GM19023 (cell line): ENCODE measurements around the gene CRAMP1.

ENCODE experiments used
- ATAC-seq: cut with Tn5 transposase; IDR thresholded peaks from one replicate; pipeline ENCODE4 v1.9.1; 2021; ENCODE audit warnings: mild to moderate bottlenecking, moderate library complexity; ENCODE audit not compliant: unreplicated experiment

CRAMP1 gene

GRCh38 chr16:1631931-1632637 lies 19.9 kb downstream of the CRAMP1 start:
- ATAC-seq, result no peak

- ATAC-seq, result no peak
Measured at GRCh38 chr16:1632638-1632970, 20.4 kb downstream of the CRAMP1 start.

DNA sequence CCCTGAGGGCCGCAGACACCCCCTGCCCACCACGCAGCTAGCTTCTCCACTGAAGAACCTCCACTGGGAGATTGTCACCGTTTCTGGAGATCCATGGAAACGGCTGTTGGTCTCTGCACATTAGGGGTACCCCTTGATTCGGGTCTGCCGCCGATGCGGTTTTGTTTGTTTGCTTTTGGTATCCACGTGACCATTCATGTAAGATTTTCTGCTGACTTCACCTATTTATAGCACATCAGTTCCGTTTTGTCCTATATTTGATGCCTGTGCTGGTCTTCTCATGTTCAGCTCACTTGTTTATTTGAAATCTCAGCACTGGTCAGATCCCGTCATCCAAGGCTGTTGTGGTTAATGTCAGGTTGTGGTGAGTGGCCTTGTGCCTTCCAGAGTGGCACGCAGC lies 21.1 kb downstream of the CRAMP1 start:
- no peak for ATAC-seq

DNA sequence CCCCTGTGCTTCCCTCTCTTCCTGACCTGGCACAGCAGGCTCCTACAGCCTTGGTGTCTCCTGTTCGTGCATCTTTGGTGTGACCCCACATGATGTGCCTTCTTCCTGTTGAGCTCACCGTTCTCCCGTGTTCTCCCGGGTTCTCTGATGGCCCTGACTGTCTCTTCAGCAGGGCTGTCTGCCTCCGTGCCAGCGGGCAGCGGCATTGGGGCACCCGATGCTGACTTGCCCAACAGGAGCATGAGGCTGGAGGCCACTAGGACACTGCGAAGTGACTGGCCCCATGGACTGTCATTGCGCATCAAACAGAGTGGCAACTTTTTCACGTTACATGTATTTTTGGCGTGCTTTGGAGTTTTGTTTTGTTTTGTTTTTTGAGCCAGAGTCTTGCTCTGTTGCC lies 22.4 kb downstream of the CRAMP1 start:
- ATAC-seq, result no peak

GRCh38 chr16:1635070-1635469 lies 22.9 kb downstream of the CRAMP1 start:
- no peak for ATAC-seq

DNA sequence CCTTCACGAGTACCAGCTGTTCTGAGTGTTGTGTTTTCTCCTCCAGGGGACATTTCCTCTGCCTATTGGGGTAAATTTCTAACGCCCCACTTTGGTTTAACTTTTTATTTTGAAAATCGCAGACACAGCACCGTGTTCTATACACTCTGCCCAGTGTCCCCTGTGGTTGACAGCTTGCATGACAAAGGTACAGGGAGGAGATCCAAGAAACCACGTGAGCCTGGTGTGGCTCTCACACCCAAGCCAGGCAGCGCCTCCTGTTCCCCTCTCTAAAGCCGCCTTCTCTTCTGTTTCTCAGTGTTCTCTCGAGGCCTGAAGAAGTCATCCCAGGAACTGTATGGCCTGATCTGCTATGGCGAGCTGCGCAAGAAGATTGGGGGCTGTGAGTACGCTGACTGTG lies 25.4 kb downstream of the CRAMP1 start:
- ATAC-seq, result no peak

DNA sequence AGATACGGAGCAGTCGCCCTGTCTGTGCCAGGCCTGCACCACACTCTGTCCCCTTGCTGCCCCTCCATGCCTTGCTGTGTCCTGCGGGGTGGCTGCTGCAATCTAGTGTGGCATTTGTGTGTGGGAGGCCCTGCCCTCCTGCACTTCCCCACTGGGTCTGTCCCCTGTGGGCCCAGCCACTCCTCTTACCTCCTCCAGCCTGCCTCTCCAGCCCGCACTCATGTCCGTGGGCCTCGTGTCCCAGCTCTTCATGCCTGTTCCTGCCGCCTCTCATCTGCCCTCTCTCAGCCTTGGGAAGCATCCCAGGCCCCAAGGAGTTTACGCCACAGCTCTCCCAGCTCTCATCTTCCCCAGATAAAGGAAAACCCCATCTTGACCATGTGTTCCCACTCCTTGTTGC lies 26.6 kb downstream of the CRAMP1 start:
- ATAC-seq, result no peak

- ATAC-seq, result no peak
Measured at GRCh38 chr16:1639282-1639681, 27.1 kb downstream of the CRAMP1 start.

DNA sequence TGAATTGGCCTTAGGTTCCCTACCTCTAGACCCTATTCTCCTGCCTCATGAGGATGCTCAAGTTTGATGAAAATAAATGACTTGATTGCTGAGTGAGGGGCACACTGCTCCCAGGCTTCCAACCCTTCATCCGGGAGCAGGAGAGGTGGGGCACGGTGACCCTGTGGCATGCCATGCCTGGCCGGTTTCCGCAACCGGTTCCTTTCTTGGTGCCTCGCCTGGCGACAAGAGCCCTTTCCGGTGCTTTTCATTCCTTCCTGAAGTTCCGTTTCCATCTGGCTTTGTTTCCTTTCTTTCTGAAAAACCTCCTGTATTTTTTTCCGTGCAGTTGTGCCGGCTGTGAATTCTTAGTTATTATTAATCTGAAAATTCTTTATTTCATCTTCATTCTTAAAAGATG lies 27.7 kb downstream of the CRAMP1 start:
- ATAC-seq, result no peak

DNA sequence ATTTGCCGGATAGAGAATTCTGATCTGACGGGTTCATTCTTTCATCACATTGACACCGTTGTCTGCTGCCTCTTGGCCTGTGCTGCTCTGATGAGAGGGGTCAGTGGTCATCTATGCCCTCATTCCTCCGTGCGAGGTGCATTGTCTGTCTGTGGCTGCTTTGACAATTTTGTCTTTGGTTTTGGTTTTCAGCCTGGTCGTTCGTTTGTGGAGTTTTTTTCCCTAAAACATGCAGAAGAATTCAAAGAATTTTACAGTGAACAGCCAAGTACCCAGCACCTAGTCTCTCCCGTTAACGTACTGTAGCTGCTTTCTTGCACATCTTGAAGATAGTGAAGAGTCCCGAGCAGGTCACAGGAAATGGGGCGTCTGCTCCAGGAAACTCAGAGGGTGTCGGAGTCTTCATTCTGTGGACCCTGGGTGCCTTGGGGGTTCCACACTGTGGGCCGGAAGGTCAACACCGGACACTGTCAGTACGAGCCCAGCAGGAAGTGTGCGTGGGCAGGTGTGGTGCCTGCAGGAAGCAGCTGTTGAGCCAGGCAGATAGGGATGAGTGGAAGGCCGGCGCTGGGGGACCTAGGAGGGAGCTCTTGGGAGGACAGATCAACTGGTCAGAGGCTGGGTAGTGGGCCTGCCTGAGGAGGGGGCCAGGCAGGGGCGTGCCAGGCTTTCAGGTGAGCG lies 28.2 kb downstream of the CRAMP1 start:
- ATAC-seq, result no peak

- ATAC-seq, result no peak
Measured at GRCh38 chr16:1641261-1641660, 29.1 kb downstream of the CRAMP1 start.

- no peak for ATAC-seq
Measured at GRCh38 chr16:1642148-1642547, 30.0 kb downstream of the CRAMP1 start.

DNA sequence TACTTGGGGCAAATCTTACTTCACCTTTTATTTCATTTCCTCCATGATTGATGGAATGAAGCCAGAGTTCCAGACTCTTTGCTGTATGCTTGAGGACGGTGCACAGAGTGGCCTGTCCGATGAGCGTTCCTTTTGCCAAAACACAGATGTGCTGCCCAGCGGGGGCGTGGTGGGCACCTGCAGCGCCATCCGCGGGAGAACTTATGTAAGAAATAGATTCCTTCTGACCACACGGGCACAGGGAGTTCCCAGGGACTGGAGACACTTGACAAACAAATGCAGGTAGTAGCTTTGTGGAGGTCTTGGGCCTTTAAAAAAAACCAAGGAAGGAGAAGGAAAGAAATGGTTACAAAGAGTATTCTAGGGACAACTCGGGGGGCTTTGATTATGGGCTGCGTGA lies 30.6 kb downstream of the CRAMP1 start:
- no peak for ATAC-seq

- ATAC-seq, result no peak
Measured at GRCh38 chr16:1643521-1643920, 31.4 kb downstream of the CRAMP1 start.

DNA sequence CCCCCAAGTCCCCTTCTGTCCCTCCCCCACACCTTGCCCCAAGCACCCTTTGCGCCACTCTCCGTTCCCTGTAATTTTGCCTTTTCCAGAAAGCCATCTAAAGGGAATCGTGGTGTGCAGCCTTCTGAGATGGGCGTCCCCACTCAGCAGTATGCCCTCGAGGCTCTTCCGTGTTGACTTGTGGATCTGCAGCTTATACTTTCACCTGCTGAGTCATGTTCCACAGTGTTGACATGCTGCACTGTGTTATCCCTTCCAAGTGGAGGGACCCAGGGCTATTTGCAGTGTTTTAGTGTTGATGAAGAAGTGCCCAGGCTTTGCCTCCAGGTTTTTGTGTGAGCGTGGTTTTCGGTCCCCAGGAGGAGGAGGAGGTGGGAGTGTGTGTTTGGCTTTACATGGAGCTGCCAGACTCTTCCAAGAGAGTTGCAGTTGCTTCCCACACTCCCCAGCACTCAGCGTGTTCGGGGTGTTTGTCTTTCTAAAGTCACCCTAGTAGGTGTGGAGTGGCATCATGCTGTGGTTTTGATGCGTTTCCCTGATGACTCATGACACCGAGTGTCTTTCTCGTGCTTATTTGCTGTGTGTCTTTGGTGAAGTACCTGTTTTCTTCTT lies 33.9 kb downstream of the CRAMP1 start:
- no peak for ATAC-seq

DNA sequence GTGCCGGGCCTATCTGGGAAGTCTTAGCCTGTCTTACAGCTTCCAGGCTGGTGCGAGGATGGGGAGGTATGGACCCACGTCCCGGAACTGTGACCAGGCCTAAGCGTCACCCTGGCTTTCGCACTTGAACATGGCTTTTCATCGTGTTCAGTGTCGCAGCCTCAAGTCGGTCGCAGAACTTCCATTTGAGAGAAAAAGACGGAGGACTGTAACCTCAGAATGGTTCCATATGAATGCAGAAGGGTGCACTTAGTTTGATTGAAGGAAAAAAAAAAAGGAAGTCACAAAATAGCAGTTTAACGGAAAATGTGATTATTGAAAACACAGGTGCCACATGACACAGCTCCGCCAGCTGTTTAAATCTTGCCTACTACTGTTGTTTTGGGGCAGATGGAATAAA lies 35.7 kb downstream of the CRAMP1 start:
- ATAC-seq, result no peak

GRCh38 chr16:1650131-1650530 lies 38.0 kb downstream of the CRAMP1 start:
- no peak for ATAC-seq

- no peak for ATAC-seq
Measured at GRCh38 chr16:1651094-1651973, 39.2 kb downstream of the CRAMP1 start.

GRCh38 chr16:1651974-1652312 lies 39.8 kb downstream of the CRAMP1 start:
- ATAC-seq, result no peak

- no peak for ATAC-seq
Measured at GRCh38 chr16:1653023-1653422, 40.9 kb downstream of the CRAMP1 start.

GRCh38 chr16:1654505-1655268 lies 42.5 kb downstream of the CRAMP1 start:
- no peak for ATAC-seq
